ENCODE measurements around the gene KLHDC7B. TPM values are rescaled to one million over a fixed set of nuclear protein-coding genes. Genes with fewer than 3 reads are reported as not detected.

Gene KLHDC7B
- total and polyA plus RNA-seq, 2 of the 13 experiments (the other 11 are each of a cell fraction or from before 2014, with no cell fraction given): 0.11 TPM; not detected in 1

GRCh38 chr22:50525858-50526107, 19.9 kb upstream of the KLHDC7B start (continued):
- 0 out of 2 replicates have a peak, but pooled peaks have one; percentile 4 for TF ChIP-seq SALL1 (CRISPR knock-in tag; IDR thresholded peaks at IDR 0.05)
- TF ChIP-seq ARID4A (CRISPR knock-in tag; IDR thresholded peaks at IDR 0.05; ENCODE audit: borderline replicate concordance): 0 out of 2 replicates have a peak, but pooled peaks have one; percentile 1
- TF ChIP-seq ZNF235 (CRISPR knock-in tag; IDR thresholded peaks at IDR 0.05; ENCODE audit: borderline replicate concordance): 0 out of 2 replicates have a peak, but pooled peaks have one; percentile 0
- no peak for TF ChIP-seq SNAI1 (CRISPR knock-in tag; IDR thresholded peaks at IDR 0.05; ENCODE audit: borderline replicate concordance)
- 0 out of 2 replicates have a peak, but pooled peaks have one; percentile 13 for TF ChIP-seq ZNF333 (CRISPR knock-in tag; IDR thresholded peaks at IDR 0.05; ENCODE audit: borderline replicate concordance)
- no peak for TF ChIP-seq USF2 (IDR thresholded peaks at IDR 0.05; ENCODE audit: low read depth, low read length)
- TF ChIP-seq USF2 (CRISPR knock-in tag; IDR thresholded peaks at IDR 0.05; ENCODE audit: borderline replicate concordance): no peak
